Measurements from ENCODE around the gene LIMCH1. TPM values are rescaled to one million over a fixed set of nuclear protein-coding genes. Genes with fewer than 3 reads are reported as not detected.

The LIMCH1 gene
- polyA plus RNA-seq, 1 donor (not counting 4 experiments of a cell fraction or from before 2014, with no cell fraction given), result 1.1 TPM

DNA sequence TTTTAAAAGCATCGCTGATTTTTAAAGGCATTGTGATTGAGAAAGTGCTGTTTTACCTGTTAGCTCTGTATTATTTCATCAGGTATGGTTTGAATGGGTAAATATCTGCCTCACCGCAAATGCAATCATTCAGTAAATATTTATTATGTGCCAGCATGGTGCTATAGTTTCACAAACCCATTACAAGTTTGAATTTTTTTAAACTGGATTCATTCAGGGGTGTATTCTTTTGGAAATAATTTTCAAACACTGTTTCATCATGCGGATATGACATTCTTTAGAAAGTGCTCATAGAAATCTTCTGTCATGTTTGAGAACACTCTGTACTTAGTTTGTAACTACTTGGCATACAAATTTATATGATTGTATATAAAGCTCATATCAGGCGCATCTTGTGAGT, 37.2 kb downstream of the LIMCH1 start:
- no peaks in the 10 kb centered on the region for H3K9me3 ChIP-seq (ENCODE audit: control insufficient read depth, low read depth, low read length)
- FAIRE-seq (no peak), DNase-seq (ENCODE audit: low read depth, low spot score) (no peak)
- no peaks in the 10 kb centered on the region for H3K9me1 ChIP-seq (ENCODE audit: control insufficient read depth, extremely low read depth, insufficient read depth, low read length)
- no peaks in the 10 kb centered on the region for H3K4me1 ChIP-seq (ENCODE audit: control insufficient read depth, extremely low read depth, insufficient read depth, low read length)
- no peaks in the 10 kb centered on the region for H4K20me1 ChIP-seq (ENCODE audit: control insufficient read depth, extremely low read depth, insufficient read depth, low read length)
- no peak overlapping the region for H3K4me3 ChIP-seq (ENCODE audit: control insufficient read depth in 2 of 3, extremely low read depth in 1 of 3, insufficient read depth in 2 of 3, low read depth in 1 of 3, low read length in 3 of 3)
- H3K36me3 ChIP-seq (ENCODE audit: control insufficient read depth in 2 of 2, extremely low read depth in 1 of 2, insufficient read depth in 2 of 2, low read length in 2 of 2), result no peaks in the 10 kb centered on the region
- no peak overlapping the region for H2AFZ ChIP-seq (ENCODE audit: control insufficient read depth, low read length)
- dilution Hi-C loops (cut with MboI; ENCODE audit: extremely low pct_ligation_motif_present, low sequenced_read_pairs), result no loop called here
- H3K4me2 ChIP-seq (ENCODE audit: control insufficient read depth, extremely low read depth, insufficient read depth, low read depth, low read length), result no peak overlapping the region
- no peak overlapping the region for H3K9ac ChIP-seq (ENCODE audit: control insufficient read depth, extremely low read depth, insufficient read depth, low read length)
- TF ChIP-seq EZH2 (IDR thresholded peaks at IDR 0.05; ENCODE audit: low read length), result no peak
- no peak for TF ChIP-seq CTCF (optimal IDR thresholded peaks at IDR 0.05 in 1 of 3, IDR thresholded peaks at IDR 0.05 in 1 of 3, conservative IDR thresholded peaks at IDR 0.05 in 1 of 3; ENCODE audit: extremely low read depth in 1 of 3, insufficient read depth in 2 of 3, low read length in 3 of 3)
- H3K79me2 ChIP-seq (ENCODE audit: control insufficient read depth, insufficient read depth, low read length), result no peaks in the 10 kb centered on the region
- H3K27me3 ChIP-seq (ENCODE audit: control insufficient read depth, extremely low read depth, insufficient read depth, low read length), result no peaks in the 10 kb centered on the region
- no peak overlapping the region for H3K27ac ChIP-seq (ENCODE audit: control insufficient read depth, insufficient read depth, low read length)

GRCh38 chr4:41575665-41576064, 37.7 kb downstream of the LIMCH1 start:
- no peak for DNase-seq (ENCODE audit: low read depth, low spot score)
- Histone ChIP-seq H2AFZ (ENCODE audit: control insufficient read depth, low read length) (no peak overlapping the region), H3K4me1 (ENCODE audit: control insufficient read depth, extremely low read depth, insufficient read depth, low read length) (no peaks in the 10 kb centered on the region), H3K9ac (ENCODE audit: control insufficient read depth, extremely low read depth, insufficient read depth, low read length) (no peak overlapping the region), H4K20me1 (ENCODE audit: control insufficient read depth, extremely low read depth, insufficient read depth, low read length) (no peaks in the 10 kb centered on the region), H3K79me2 (ENCODE audit: control insufficient read depth, insufficient read depth, low read length) (no peaks in the 10 kb centered on the region), H3K4me3 (ENCODE audit: control insufficient read depth in 2 of 3, extremely low read depth in 1 of 3, insufficient read depth in 2 of 3, low read depth in 1 of 3, low read length in 3 of 3) (no peak overlapping the region), H3K9me1 (ENCODE audit: control insufficient read depth, extremely low read depth, insufficient read depth, low read length) (no peaks in the 10 kb centered on the region), H3K36me3 (ENCODE audit: control insufficient read depth in 2 of 2, extremely low read depth in 1 of 2, insufficient read depth in 2 of 2, low read length in 2 of 2) (no peaks in the 10 kb centered on the region), H3K4me2 (ENCODE audit: control insufficient read depth, extremely low read depth, insufficient read depth, low read depth, low read length) (no peak overlapping the region), H3K27ac (ENCODE audit: control insufficient read depth, insufficient read depth, low read length) (no peak overlapping the region), H3K27me3 (ENCODE audit: control insufficient read depth, extremely low read depth, insufficient read depth, low read length) (no peaks in the 10 kb centered on the region), H3K9me3 (ENCODE audit: control insufficient read depth, low read depth, low read length) (no peaks in the 10 kb centered on the region)
- TF ChIP-seq CTCF (optimal IDR thresholded peaks at IDR 0.05 in 1 of 3, IDR thresholded peaks at IDR 0.05 in 1 of 3, conservative IDR thresholded peaks at IDR 0.05 in 1 of 3; ENCODE audit: extremely low read depth in 1 of 3, insufficient read depth in 2 of 3, low read length in 3 of 3) (no peak), EZH2 (IDR thresholded peaks at IDR 0.05; ENCODE audit: low read length) (no peak)
- FAIRE-seq, result no peak
- dilution Hi-C loops (cut with MboI; ENCODE audit: extremely low pct_ligation_motif_present, low sequenced_read_pairs), result no loop called here

All from keratinocyte (primary cell).